OCI-LY7 (cell line): ENCODE data around the gene SLC24A4. TPM values are rescaled to one million over a fixed set of nuclear protein-coding genes. Genes with fewer than 3 reads are reported as not detected.

Experiments used
- BruUV-seq: library from RNA; stranded (reverse); fragments of 400-500 nt; replicated peaks from 2 replicates; lab custom pipeline; 2021; lab: Mats Ljungman, UMichigan
- CTCF ChIA-PET: fragments of 300-600 bp; sonication (Branson Sonifier 250); formaldehyde crosslinking; loops from one replicate; lab custom pipeline; 2022; ENCODE audit warnings: antibody characterized with exemption; ENCODE audit not compliant: unreplicated experiment; lab: Charles Lee
- POLR2A ChIA-PET: fragments of 300-600 bp; sonication (Branson Sonifier 250); formaldehyde crosslinking; loops from one replicate; lab custom pipeline; 2022; ENCODE audit warnings: antibody characterized with exemption; lab: Charles Lee
- DNase-seq: peaks from one replicate; pipeline ENCODE4 v3.0.0-alpha.2; 2015; ENCODE audit warnings: low spot score
- H2AFZ ChIP-seq: fragments of 200-600 bp; sonication (generic), shearing (Covaris generic); 2 replicates; pipeline ENCODE4 v1.6.1; 2014; ENCODE audit warnings: mild to moderate bottlenecking, antibody characterized with exemption, low read length, moderate library complexity
- H3K27ac ChIP-seq: fragments of 200-600 bp; sonication (generic); 2 replicates; pipeline ENCODE4 v1.5.1; 2014; ENCODE audit warnings: mixed run types, low read depth, mild to moderate bottlenecking, moderate library complexity, low read length, inconsistent platforms; ENCODE audit not compliant: poor library complexity, severe bottlenecking
- H3K36me3 ChIP-seq: fragments of 200-600 bp; sonication (generic); 2 replicates; pipeline ENCODE4 v1.6.1; 2014; ENCODE audit warnings: mild to moderate bottlenecking, antibody characterized with exemption, low read length, moderate library complexity, mixed read lengths; ENCODE audit not compliant: insufficient read depth
- H3K4me1 ChIP-seq: fragments of 200-600 bp; sonication (generic); 2 replicates; pipeline ENCODE4 v1.5.1; 2014; ENCODE audit warnings: mild to moderate bottlenecking, low read length; ENCODE audit not compliant: insufficient read depth, poor library complexity, severe bottlenecking
- H3K4me2 ChIP-seq: fragments of 200-600 bp; sonication (generic); 2 replicates; pipeline ENCODE4 v1.6.1; 2014; ENCODE audit warnings: mild to moderate bottlenecking, low read length
- H3K4me3 ChIP-seq: fragments of 200-600 bp; sonication (generic); 2 replicates; pipeline ENCODE4 v1.5.1; 2014; ENCODE audit warnings: mild to moderate bottlenecking, low read depth, low read length; ENCODE audit not compliant: poor library complexity, severe bottlenecking
- H3K79me2 ChIP-seq: fragments of 200-600 bp; sonication (generic); 2 replicates; pipeline ENCODE4 v1.6.1; 2016; ENCODE audit warnings: low read depth, mild to moderate bottlenecking, low read length, moderate library complexity, mixed read lengths; ENCODE audit not compliant: insufficient read depth
- H3K9me2 ChIP-seq: fragments of 200-600 bp; sonication (generic); 2 replicates; pipeline ENCODE4 v1.6.1; 2016; ENCODE audit warnings: mild to moderate bottlenecking, low read length, mixed read lengths; ENCODE audit not compliant: insufficient read depth
- H3K9me3 ChIP-seq: fragments of 200-600 bp; sonication (generic); 2 replicates; pipeline ENCODE4 v1.6.1; 2014; ENCODE audit warnings: mild to moderate bottlenecking, mixed run types, low read length, mixed read lengths
- H4K20me1 ChIP-seq: fragments of 200-600 bp; sonication (generic); 2 replicates; pipeline ENCODE4 v1.6.1; 2014; ENCODE audit warnings: mild to moderate bottlenecking, antibody characterized with exemption, low read length, moderate library complexity, mixed read lengths; ENCODE audit not compliant: insufficient read depth
- EZH2phosphoT487 ChIP-seq: fragments of 200-600 bp; sonication (generic); IDR thresholded peaks from 2 replicates; pipeline ENCODE4 v1.6.1; 2018; ENCODE audit warnings: low read depth, borderline replicate concordance, mild to moderate bottlenecking, mixed run types, antibody characterized with exemption, low read length, moderate library complexity, mixed read lengths
- intact Hi-C: fragments of 100-400 bp; cut with micrococcal nuclease; formaldehyde crosslinking; loops from one replicate; pipeline ENCODE4 v1.10.0; 2022; ENCODE audit not compliant: unreplicated experiment
- total RNA-seq, 2 experiments: library from RNA; depleted of rRNA in 1 of 2; stranded (reverse); fragments of >200 nt in 1 of 2; shearing (Covaris generic) in 1 of 2; gene quantifications; 2 replicates each; pipeline ENCODE4 v1.2.3, GENCODE V29; 2014 to 2022
- TF ChIP-seq, protein P1 (sequence below): fragments of 200-600 bp; sonication (generic); conservative IDR thresholded peaks from 2 replicates; pipeline ENCODE4 v1.5.1; 2014; ENCODE audit warnings: mild to moderate bottlenecking, antibody characterized with exemption, low read length, moderate library complexity, mixed read lengths

SLC24A4 gene
- total RNA-seq, 2 experiments from 2014 or later: not detected

GRCh38 chr14:92334050-92334449 is 11.1 kb downstream of the SLC24A4 start:
- H3K4me1 ChIP-seq: no peaks in the 10 kb centered on the region
- TF ChIP-seq EZH2phosphoT487: no peak
- TF ChIP-seq, protein P1, sequence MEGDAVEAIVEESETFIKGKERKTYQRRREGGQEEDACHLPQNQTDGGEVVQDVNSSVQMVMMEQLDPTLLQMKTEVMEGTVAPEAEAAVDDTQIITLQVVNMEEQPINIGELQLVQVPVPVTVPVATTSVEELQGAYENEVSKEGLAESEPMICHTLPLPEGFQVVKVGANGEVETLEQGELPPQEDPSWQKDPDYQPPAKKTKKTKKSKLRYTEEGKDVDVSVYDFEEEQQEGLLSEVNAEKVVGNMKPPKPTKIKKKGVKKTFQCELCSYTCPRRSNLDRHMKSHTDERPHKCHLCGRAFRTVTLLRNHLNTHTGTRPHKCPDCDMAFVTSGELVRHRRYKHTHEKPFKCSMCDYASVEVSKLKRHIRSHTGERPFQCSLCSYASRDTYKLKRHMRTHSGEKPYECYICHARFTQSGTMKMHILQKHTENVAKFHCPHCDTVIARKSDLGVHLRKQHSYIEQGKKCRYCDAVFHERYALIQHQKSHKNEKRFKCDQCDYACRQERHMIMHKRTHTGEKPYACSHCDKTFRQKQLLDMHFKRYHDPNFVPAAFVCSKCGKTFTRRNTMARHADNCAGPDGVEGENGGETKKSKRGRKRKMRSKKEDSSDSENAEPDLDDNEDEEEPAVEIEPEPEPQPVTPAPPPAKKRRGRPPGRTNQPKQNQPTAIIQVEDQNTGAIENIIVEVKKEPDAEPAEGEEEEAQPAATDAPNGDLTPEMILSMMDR: no peak
- no peaks in the 10 kb centered on the region for H3K9me2 ChIP-seq
- H3K36me3 ChIP-seq: no peaks in the 10 kb centered on the region
- H2AFZ ChIP-seq: no peak overlapping the region
- no peak overlapping the region for H3K4me2 ChIP-seq
- no peak overlapping the region for H3K27ac ChIP-seq
- ChIA-PET CTCF (no interaction called here), POLR2A (no interaction called here)
- H4K20me1 ChIP-seq: no peaks in the 10 kb centered on the region
- intact Hi-C loops: no loop called here
- DNase-seq: no peak
- no peaks in the 10 kb centered on the region for H3K79me2 ChIP-seq
- no peak overlapping the region for H3K4me3 ChIP-seq
- no TSS peak for BruUV-seq
- H3K9me3 ChIP-seq: no peaks in the 10 kb centered on the region

GRCh38 chr14:92336363-92336762 is 13.4 kb downstream of the SLC24A4 start:
- H3K4me3 ChIP-seq: no peak overlapping the region
- DNase-seq: no peak
- no peaks in the 10 kb centered on the region for H4K20me1 ChIP-seq
- no peak for TF ChIP-seq EZH2phosphoT487
- H3K9me2 ChIP-seq: no peaks in the 10 kb centered on the region
- POLR2A ChIA-PET: no interaction called here
- H3K9me3 ChIP-seq: no peaks in the 10 kb centered on the region
- H3K36me3 ChIP-seq: no peaks in the 10 kb centered on the region
- H3K27ac ChIP-seq: no peak overlapping the region
- H2AFZ ChIP-seq: no peak overlapping the region
- no peak overlapping the region for H3K4me2 ChIP-seq
- no TSS peak for BruUV-seq
- intact Hi-C loops: no loop called here
- H3K4me1 ChIP-seq: no peaks in the 10 kb centered on the region
- no peaks in the 10 kb centered on the region for H3K79me2 ChIP-seq
- CTCF ChIA-PET: no interaction called here

DNA sequence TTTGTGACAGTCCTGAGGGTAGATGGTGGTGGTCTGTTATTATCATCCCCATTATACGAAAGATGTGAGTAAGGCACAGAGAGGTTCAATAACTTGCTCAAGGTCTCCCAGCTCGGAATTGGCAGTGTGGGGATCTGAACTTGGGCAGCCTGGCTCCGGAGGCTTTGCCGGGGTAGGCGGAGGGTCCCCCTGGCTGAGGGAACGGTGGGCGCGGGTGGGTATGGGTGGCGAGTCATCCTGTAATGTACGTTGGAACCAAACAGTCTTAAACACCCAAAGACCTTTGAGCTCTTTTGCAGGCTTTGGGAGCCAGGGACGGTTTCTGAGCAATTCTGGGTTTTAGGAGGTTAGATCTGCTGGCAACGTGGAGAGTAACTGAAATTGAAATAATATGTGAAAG is 16.5 kb downstream of the SLC24A4 start:
- Histone ChIP-seq H3K36me3 (no peaks in the 10 kb centered on the region), H4K20me1 (no peaks in the 10 kb centered on the region), H3K9me3 (no peaks in the 10 kb centered on the region), H3K4me2 (no peak overlapping the region), H3K4me3 (no peak overlapping the region), H3K4me1 (no peaks in the 10 kb centered on the region), H2AFZ (no peak overlapping the region), H3K27ac (no peak overlapping the region), H3K9me2 (no peaks in the 10 kb centered on the region), H3K79me2 (no peaks in the 10 kb centered on the region)
- no TSS peak for BruUV-seq
- POLR2A ChIA-PET: no interaction called here
- TF ChIP-seq, protein P1: no peak
- no peak for TF ChIP-seq EZH2phosphoT487
- CTCF ChIA-PET: no interaction called here
- intact Hi-C loops: no loop called here
- no peak for DNase-seq
